HCT116 (cell line): Measurements from ENCODE around the gene LAMC3. TPM values are rescaled to one million over a fixed set of nuclear protein-coding genes. Genes with fewer than 3 reads are reported as not detected.

ENCODE experiments used
- ATAC-seq: fragments of 200-7000 bp; cut with Tn5 transposase; 2 replicates; pipeline ENCODE4 v1.9.1; 2020; ENCODE audit warnings: mild to moderate bottlenecking, moderate library complexity
- BruUV-seq: library from RNA; stranded (reverse); fragments of 400-500 nt; replicated peaks from 2 replicates; lab custom pipeline; 2021; lab: Mats Ljungman, UMichigan
- CTCF ChIA-PET: fragments of 300-600 bp; sonication (Branson Sonifier 250); formaldehyde crosslinking; loops from one replicate; lab custom pipeline; 2021; ENCODE audit warnings: antibody characterized with exemption; lab: Charles Lee
- POLR2A ChIA-PET: fragments of 300-600, 350-600 bp; sonication (Branson Sonifier 250); formaldehyde crosslinking; loops from one replicate; lab custom pipeline; 2021; ENCODE audit warnings: antibody characterized with exemption; lab: Charles Lee
- RAD21 ChIA-PET, 2 experiments: fragments of 300-600 bp; sonication (Branson Sonifier 250); formaldehyde crosslinking; loops; one replicate each; lab custom pipeline; 2023; ENCODE audit warnings: low total read pairs in 2 of 2; ENCODE audit not compliant: uncharacterized antibody in 2 of 2, unreplicated experiment in 2 of 2, low non-redundant PET in 1 of 2; lab: Charles Lee
- DNase-seq: peaks from one replicate; pipeline ENCODE4 v3.0.0-alpha.2; 2010; ENCODE audit warnings: low read depth, low spot score
- H2AFZ ChIP-seq: fragments of 200-600 bp; shearing (Covaris generic), sonication (generic); 2 replicates; pipeline ENCODE4 v1.6.1; 2017; ENCODE audit warnings: low read depth, mixed run types, mixed read lengths, antibody characterized with exemption, low read length; ENCODE audit not compliant: poor library complexity, severe bottlenecking
- H3K27ac ChIP-seq: 2 replicates; pipeline ENCODE4 v1.5.1; 2012; ENCODE audit warnings: low read depth, low read length
- H3K27me3 ChIP-seq: fragments of 200-600 bp; sonication (generic); 2 replicates; pipeline ENCODE4 v1.6.1; 2016; ENCODE audit warnings: mixed run types, low read length, mixed read lengths; ENCODE audit not compliant: insufficient read depth
- H3K36me3 ChIP-seq, 2 experiments: fragments of 200-500 bp in 1 of 2; fragments of 200-600 bp in 1 of 2; sonication (Bioruptor generic) in 1 of 2; sonication (generic) in 1 of 2; 2 replicates each; pipeline versions ENCODE4 v1.5.1 to v1.6.1; 2014 to 2016; ENCODE audit warnings: low read length in 2 of 2, inconsistent platforms in 1 of 2, mixed read lengths in 1 of 2, mixed run types in 1 of 2; ENCODE audit not compliant: insufficient read depth in 2 of 2, control insufficient read depth in 1 of 2
- H3K4me1 ChIP-seq, 2 experiments: fragments of 200-600 bp in 1 of 2; sonication (generic) in 1 of 2; 2 replicates each; pipeline versions ENCODE4 v1.5.1 to v1.6.1; 2012 to 2017; ENCODE audit warnings: low read length in 2 of 2, inconsistent platforms in 1 of 2, mild to moderate bottlenecking in 1 of 2, mixed read lengths in 1 of 2, mixed run types in 1 of 2, moderate library complexity in 1 of 2; ENCODE audit not compliant: insufficient read depth in 2 of 2, control insufficient read depth in 1 of 2
- H3K4me2 ChIP-seq: fragments of 200-600 bp; sonication (generic); 2 replicates; pipeline ENCODE4 v1.6.1; 2017; ENCODE audit warnings: mixed run types, low read length, mixed read lengths
- H3K4me3 ChIP-seq, 2 experiments: fragments of 200-600 bp in 1 of 2; sonication (generic) in 1 of 2; replicated peaks in 1 of 2; 2 replicates each; pipeline ENCODE4 v1.5.1; 2011 to 2016; ENCODE audit warnings: low read length in 2 of 2, control low read depth in 1 of 2, low read depth in 1 of 2, mild to moderate bottlenecking in 1 of 2, mixed read lengths in 1 of 2, mixed run types in 1 of 2
- H3K79me2 ChIP-seq: fragments of 200-600 bp; sonication (generic); 2 replicates; pipeline ENCODE4 v1.6.1; 2017; ENCODE audit warnings: mild to moderate bottlenecking, mixed run types, low read length, moderate library complexity, mixed read lengths; ENCODE audit not compliant: insufficient read depth
- H3K9ac ChIP-seq: fragments of 200-600 bp; sonication (generic); 2 replicates; pipeline ENCODE4 v1.6.1; 2016; ENCODE audit warnings: low read length, mixed read lengths
- H3K9me2 ChIP-seq: fragments of 200-600 bp; sonication (generic), shearing (Covaris generic); 2 replicates; pipeline ENCODE4 v1.6.1; 2017; ENCODE audit warnings: mixed run types, mild to moderate bottlenecking, moderate library complexity; ENCODE audit not compliant: insufficient read depth
- H3K9me3 ChIP-seq, 2 experiments: fragments of 200-500 bp in 1 of 2; fragments of 200-600 bp in 1 of 2; sonication (Bioruptor generic) in 1 of 2; sonication (generic) in 1 of 2; 2 replicates each; pipeline ENCODE4 v1.6.1; 2014 to 2017; ENCODE audit warnings: low read length in 2 of 2, mixed read lengths in 2 of 2, inconsistent platforms in 1 of 2, low read depth in 1 of 2, mild to moderate bottlenecking in 1 of 2, mixed run types in 1 of 2, moderate library complexity in 1 of 2; ENCODE audit not compliant: control insufficient read depth in 1 of 2, insufficient read depth in 1 of 2
- H4K20me1 ChIP-seq: fragments of 200-600 bp; sonication (generic), shearing (Covaris generic); 2 replicates; pipeline ENCODE4 v1.6.1; 2017; ENCODE audit warnings: mixed run types, mild to moderate bottlenecking, moderate library complexity; ENCODE audit not compliant: insufficient read depth
- CBX3 ChIP-seq: IDR thresholded peaks from 2 replicates; pipeline ENCODE4 v1.6.1; 2012; ENCODE audit warnings: low read depth
- CEBPB ChIP-seq: IDR thresholded peaks from 2 replicates; pipeline ENCODE4 v1.6.1; 2012; ENCODE audit warnings: low read depth
- EGR1 ChIP-seq: IDR thresholded peaks from 2 replicates; pipeline ENCODE4 v1.6.1; 2012; ENCODE audit warnings: low read depth
- EZH2phosphoT487 ChIP-seq: fragments of 200-600 bp; IDR thresholded peaks from 2 replicates; pipeline ENCODE4 v1.6.1; 2018; ENCODE audit warnings: antibody characterized with exemption, borderline replicate concordance
- POLR2A ChIP-seq: IDR thresholded peaks from 2 replicates; pipeline ENCODE4 v1.7.0; 2011; ENCODE audit warnings: borderline replicate concordance; ENCODE audit not compliant: insufficient read depth, insufficient read length; ENCODE audit errors: extremely low read depth
- SIN3A ChIP-seq: IDR thresholded peaks from 2 replicates; pipeline ENCODE4 v1.6.1; 2012; ENCODE audit warnings: low read depth
- SP1 ChIP-seq: IDR thresholded peaks from 2 replicates; pipeline ENCODE4 v1.6.1; 2012; ENCODE audit warnings: low read depth
- TCF7L2 ChIP-seq: IDR thresholded peaks from 2 replicates; pipeline ENCODE4 v1.7.0; 2011; ENCODE audit warnings: borderline replicate concordance, inconsistent platforms; ENCODE audit not compliant: insufficient read depth, insufficient read length; ENCODE audit errors: extremely low read depth
- intact Hi-C: fragments of 100-400 bp; cut with micrococcal nuclease; formaldehyde crosslinking; loops from 2 replicates; pipeline ENCODE4 v1.10.0; 2022
- total RNA-seq: library from RNA; stranded (reverse); gene quantifications from one replicate; pipeline ENCODE4 v1.2.1, GENCODE V29; 2021; ENCODE audit not compliant: unreplicated experiment
- TF ChIP-seq, protein P1 (sequence below): IDR thresholded peaks from 2 replicates; pipeline ENCODE4 v1.6.1; 2012
- TF ChIP-seq, protein P2 (sequence below): IDR thresholded peaks from 2 replicates; pipeline ENCODE4 v1.6.1; 2011; ENCODE audit warnings: mild to moderate bottlenecking, low read length, moderate library complexity; ENCODE audit not compliant: insufficient replicate concordance; ENCODE audit errors: extremely low read depth

LAMC3 gene
- total RNA-seq, 1 experiment from 2014 or later = 7.7 TPM

DNA sequence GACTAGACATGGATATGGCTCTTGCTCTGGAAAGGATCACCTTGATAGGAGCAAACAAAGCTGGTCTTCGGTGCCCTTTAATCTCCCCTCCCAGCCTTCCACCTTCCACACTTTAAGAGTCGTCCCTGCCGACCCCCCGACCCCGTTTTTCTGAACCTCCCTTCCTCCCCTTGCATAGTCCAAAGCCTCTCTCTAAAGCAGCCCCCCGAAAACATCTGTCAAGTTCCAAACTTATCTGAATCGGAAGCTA lies 116.0 kb downstream of the LAMC3 start:
- peak overlapping the region; percentile 88 for H3K4me2 ChIP-seq
- peaks cover 51% of the 10 kb centered on the region for H3K79me2 ChIP-seq
- ChIA-PET RAD21 (no interaction called here), POLR2A (interaction anchor here (0.6 to 1.0 kb wide), 4 partner anchors 27 to 179 kb away, joined by 3 to 4 read pairs (median 4); no protein-coding TSS in a partner anchor), CTCF (interaction anchor here (1.0 to 1.8 kb wide), 3 partner anchors 37 to 211 kb away, joined by 4 to 6 read pairs (median 5); no protein-coding TSS in a partner anchor)
- H3K27me3 ChIP-seq = no peaks in the 10 kb centered on the region
- H3K36me3 ChIP-seq = peaks cover 25 to 26% of the 10 kb centered on the region in 2 experiments
- H3K4me1 ChIP-seq = peaks cover 6 to 12% of the 10 kb centered on the region in 2 experiments; a peak in 3 of 4 replicates
- TF ChIP-seq POLR2A = no peak
- no peak for TF ChIP-seq EGR1
- TF ChIP-seq, protein P1, sequence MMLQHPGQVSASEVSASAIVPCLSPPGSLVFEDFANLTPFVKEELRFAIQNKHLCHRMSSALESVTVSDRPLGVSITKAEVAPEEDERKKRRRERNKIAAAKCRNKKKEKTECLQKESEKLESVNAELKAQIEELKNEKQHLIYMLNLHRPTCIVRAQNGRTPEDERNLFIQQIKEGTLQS = no peak
- TF ChIP-seq SIN3A = no peak
- no peak for TF ChIP-seq CEBPB
- TF ChIP-seq, protein P2, sequence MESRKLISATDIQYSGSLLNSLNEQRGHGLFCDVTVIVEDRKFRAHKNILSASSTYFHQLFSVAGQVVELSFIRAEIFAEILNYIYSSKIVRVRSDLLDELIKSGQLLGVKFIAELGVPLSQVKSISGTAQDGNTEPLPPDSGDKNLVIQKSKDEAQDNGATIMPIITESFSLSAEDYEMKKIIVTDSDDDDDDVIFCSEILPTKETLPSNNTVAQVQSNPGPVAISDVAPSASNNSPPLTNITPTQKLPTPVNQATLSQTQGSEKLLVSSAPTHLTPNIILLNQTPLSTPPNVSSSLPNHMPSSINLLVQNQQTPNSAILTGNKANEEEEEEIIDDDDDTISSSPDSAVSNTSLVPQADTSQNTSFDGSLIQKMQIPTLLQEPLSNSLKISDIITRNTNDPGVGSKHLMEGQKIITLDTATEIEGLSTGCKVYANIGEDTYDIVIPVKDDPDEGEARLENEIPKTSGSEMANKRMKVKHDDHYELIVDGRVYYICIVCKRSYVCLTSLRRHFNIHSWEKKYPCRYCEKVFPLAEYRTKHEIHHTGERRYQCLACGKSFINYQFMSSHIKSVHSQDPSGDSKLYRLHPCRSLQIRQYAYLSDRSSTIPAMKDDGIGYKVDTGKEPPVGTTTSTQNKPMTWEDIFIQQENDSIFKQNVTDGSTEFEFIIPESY = no peak
- TF ChIP-seq EZH2phosphoT487 = no peak
- no peak for TF ChIP-seq SP1
- no peak for TF ChIP-seq CBX3
- no peak for TF ChIP-seq TCF7L2
- no peak overlapping the region for H2AFZ ChIP-seq
- TSS peak; percentile 98 for BruUV-seq
- no peaks in the 10 kb centered on the region for H3K9me2 ChIP-seq
- peak overlapping the region; percentile 91 to 99 for H3K4me3 ChIP-seq
- intact Hi-C loops = loop anchor here (5.0 kb wide), 1 partner anchor 68 kb away; no protein-coding TSS in a partner anchor
- H3K9me3 ChIP-seq = no peaks in the 10 kb centered on the region
- no peak for DNase-seq
- H3K9ac ChIP-seq = peak overlapping the region; percentile 96
- peak; percentile 25 for ATAC-seq
- no peaks in the 10 kb centered on the region for H4K20me1 ChIP-seq
- peak overlapping the region; percentile 80 for H3K27ac ChIP-seq
